GF-D8 (cell line): ENCODE results near the gene MMAB.

Experiments
- DNase-seq: peaks from one replicate; lab custom pipeline; 2025; lab: John Stamatoyannopoulos, UW

Gene MMAB

GRCh38 chr12:109538191-109538863, 35.0 kb downstream of the MMAB start:
- no peak for DNase-seq

DNA sequence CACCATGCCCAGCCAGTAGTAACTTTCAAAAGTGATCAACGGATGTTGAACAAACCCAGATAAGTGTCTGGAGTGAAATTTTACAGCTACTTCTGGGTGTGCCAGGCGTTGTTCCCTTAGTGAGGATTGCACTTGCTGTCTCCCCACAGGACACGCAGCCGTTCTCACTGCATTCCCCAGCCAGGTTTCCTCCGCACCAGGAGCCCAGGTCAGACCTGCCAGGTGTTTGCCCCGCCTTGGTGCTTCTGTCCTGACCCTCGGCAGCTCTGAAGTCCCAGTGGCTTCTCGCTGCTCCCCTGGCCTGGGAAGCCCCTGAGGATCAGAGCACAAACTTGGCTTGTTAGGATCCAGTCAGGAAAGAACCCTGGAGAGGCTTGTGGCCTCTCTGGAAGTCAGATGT, 36.2 kb downstream of the MMAB start:
- DNase-seq: no peak

- no peak for DNase-seq
These were observed 37.4 kb downstream of the MMAB start for GRCh38 chr12:109535863-109536250.

DNA sequence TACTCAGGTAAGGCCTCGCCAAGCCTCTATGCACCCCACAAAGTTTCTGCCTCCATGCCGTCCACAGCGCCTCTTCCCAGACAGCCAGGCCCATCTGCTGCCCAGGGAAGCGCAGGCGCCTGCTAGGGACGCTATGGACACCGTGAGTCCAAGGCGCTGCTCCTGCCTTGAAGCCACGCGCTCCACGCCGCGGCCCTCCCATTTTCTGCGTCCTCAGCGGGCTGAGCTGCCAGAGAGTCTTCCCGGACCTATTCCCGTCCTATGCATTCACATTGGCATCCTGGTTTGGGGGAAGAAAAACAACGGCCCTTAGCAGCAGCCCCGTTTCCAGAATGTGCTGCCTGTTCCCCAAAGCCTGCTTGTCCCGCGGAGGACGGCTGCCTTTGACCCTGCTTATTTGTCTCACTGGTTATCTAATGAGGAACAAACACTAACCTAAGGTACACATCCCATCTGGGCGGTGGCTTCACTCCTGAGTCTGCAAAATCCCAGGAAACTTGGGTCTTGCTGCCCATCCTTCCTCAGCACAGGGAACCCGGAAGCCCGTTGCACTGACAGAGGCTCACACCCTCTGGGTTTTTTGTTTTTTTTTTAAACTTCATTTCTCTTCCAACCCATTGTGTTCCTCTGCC, 38.0 kb downstream of the MMAB start:
- DNase-seq: no peak

DNA sequence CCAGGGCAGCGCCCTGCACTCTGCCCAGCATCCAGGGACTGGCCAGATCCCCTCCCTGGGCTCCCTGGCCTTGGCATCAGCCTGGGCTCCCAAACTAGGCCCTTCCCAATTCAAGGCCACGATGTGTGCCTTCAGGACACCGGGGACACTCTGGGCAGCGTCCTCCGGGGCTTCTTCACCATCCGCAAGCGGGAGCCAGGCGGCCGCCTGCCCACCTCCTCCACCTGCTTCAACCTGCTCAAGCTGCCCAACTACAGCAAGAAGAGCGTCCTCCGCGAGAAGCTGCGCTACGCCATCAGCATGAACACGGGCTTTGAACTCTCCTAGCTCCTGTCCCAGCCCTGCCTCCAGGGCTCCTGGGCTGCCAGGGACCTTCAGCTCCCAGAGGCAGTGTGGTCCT, 38.8 kb downstream of the MMAB start:
- no peak for DNase-seq

DNA sequence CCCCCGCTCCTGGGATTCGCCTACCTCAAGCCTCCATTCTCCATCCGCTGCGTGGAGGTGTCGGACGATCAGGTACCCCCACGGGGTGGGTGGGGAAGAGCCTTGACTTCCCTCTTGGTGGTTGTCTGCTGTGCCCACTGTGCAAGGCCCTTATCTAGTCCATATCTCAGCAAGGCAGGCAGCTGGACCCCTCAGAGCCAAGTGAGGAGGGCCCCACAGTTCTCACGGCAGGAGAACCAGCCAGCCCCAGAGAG, 39.9 kb downstream of the MMAB start:
- no peak for DNase-seq

GRCh38 chr12:109532721-109533486, 40.4 kb downstream of the MMAB start:
- DNase-seq: no peak

DNA sequence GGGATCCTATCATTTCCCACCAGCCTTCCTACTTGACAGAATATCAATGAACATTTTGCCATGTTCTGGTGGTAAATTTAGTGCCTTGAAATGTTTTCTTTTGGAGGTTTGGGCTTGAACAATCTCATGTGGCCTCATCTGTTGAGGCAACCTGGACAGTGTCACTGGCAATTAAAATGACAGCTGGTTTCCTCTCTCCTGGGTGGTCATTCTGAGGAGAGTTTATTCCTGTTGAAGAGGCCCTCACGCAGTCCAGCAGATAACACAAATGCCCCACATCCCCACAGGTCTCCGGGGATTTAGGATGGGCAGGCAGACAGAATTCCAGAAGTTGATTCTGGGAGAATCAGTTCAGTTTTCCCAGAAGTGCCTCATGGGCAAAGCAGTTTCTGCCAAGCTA, 41.9 kb downstream of the MMAB start:
- DNase-seq: no peak

GRCh38 chr12:109529691-109530640, 43.3 kb downstream of the MMAB start:
- no peak for DNase-seq

DNA sequence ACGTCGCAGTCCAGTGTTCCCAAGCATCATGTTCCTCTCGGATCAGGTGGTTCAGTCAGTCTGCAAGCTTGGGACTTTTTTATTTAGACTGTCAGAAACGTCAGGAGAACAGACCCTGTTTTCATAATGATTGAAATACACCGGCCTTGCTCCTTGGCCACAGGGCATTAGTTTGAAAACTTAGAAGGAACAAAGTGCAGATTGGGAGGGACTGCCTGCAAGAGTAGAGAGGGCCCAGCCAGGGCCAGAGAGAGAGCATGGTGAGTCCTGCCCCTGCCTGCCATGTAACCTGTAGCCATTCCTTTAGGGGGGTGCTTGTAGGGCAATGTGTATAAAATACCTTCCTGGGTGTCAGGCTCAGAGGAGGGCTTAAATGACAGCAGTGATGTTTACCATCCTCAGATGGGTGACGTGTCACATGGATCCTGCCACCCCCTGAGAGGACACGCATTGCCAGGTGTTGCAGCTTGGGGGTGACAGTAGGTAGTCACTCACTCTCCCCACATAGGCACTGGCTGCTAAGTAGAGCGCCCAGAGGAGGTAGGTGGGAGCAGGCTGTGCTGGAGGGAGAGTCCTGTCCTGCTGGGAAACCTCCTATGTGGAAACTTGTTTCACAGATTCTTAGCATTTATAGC, 45.7 kb downstream of the MMAB start:
- DNase-seq: no peak

- DNase-seq: no peak
These were observed 48.1 kb downstream of the MMAB start for GRCh38 chr12:109525279-109525585.

DNA sequence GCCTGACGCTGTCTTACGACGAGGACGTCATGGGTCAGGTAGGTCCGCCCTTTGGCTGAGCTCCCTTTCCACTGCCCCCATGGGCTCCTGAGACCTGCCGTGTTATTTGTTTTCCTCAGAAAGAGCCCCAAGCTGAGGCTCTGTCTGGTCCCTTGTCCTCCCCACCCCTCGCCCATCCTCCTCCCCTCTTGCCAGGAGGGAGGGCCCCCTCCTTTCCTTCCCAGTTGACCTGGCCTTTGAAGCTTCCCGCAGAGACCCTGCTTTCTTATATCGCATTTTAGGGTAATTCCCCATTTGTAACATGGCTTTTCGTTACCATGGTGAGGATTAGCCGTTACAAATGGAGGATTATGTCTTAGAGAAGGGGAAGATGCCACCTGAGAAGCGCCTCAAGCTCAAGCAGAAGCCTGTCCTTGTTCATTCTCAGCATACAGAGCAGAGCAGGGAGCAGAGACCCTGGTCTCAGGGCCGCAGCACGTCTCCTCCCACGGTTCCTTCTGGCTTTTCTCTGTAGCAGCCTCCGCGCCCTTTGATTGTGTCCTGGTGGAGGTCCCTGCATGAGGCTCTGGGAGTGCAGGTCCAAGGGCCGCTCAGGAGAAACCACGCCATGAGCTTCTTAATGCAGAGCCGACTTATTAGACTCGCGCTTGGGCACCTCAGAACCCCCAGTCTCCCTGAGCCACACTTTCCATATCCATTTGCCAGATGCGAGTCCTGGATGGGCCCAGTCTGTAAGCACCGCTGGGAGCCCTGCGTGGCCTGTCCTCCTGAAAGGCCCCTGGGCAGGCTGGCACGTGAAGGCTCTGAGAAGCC, 48.6 kb downstream of the MMAB start:
- DNase-seq: no peak

DNA sequence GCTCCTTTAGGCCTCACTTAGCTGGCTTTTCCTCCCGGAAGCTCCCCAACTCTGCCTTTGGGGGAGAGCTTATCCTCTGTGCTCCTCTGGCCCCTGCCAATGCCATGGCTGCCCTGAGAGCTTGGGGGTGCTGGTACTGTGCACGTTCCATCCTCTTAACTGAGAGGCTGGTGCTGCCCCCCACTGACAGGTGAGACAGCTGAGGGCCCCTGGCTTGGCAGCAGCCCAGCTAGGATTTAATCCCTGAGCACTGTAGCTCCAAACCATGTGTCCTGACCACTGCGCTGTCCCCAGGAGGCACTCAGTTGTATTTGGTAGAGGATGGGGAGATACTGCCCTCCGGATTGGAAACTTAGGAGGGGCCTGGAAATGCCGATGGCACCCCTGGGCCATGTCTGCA, 49.8 kb downstream of the MMAB start:
- no peak for DNase-seq

- no peak for DNase-seq
These were observed 50.2 kb downstream of the MMAB start for GRCh38 chr12:109523071-109523470.

- no peak for DNase-seq
These were observed 51.5 kb downstream of the MMAB start for GRCh38 chr12:109521831-109522230.

DNA sequence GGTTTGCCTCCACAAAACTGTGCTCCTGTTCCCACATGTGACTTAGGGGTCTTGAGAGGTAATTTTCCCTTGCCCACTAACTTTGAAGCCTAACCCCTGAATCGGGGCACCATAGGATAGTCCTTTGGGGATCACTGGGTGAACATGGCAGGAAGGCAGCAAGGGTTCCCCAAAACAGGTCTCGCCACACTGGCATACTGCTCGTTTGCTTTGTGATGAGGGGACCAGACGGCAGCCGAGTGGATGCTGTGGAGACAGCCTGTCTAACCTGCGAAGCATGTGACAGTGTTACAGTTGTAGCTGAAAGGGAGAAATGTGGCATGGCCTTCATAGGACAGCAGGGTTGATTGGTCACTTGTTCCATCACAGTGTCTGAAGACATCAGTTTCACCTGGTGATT, 53.5 kb downstream of the MMAB start:
- no peak for DNase-seq

DNA sequence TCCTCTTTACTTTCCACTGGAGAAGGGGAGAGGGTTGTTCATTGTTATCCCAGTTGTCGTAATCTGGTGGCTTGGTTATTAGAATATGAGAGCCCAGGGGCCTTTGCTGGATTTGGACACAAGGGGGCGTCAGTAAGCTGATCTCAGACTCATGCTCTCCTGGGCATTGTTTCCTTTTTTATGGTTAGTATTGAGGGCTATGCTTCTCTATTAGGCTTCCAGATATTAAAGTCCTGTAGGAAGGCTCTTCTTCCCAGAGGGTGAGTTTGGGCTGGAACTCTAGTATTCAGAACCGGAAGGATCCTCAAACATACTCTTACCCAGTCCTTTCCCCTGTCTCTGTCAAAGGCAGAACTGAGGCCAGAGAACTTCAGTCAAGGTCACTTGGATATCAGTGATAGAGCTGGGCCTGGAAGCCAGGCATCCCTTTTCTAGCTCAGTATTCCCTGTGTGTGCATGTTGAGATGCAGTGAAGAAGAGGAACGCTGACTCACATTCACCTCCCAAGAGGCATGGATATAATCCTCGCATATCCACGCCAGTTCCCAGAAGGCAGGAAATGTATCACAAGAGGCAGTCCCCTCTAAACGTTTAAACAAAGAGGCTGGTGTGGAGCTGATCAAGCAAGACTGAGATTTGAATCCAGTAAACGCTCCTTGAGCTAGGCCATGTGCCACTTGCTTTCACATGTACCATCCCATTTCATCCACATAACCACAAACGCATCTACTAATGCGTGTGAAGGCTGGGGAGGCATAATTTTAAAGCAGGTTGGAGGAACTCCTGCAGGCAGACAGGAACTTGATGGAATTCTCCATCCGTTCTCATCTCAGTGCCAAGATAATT, 54.3 kb downstream of the MMAB start:
- DNase-seq: no peak

- no peak for DNase-seq
These were observed 55.7 kb downstream of the MMAB start for GRCh38 chr12:109517619-109518018.

GRCh38 chr12:109513977-109514376, 59.3 kb downstream of the MMAB start:
- DNase-seq: no peak

GRCh38 chr12:109513051-109513450, 60.3 kb downstream of the MMAB start:
- DNase-seq: no peak
